ENCODE data around the gene TBC1D1. TPM values are rescaled to one million over a fixed set of nuclear protein-coding genes. Genes with fewer than 3 reads are reported as not detected.

Gene TBC1D1
- total RNA-seq, 2 donors from 2014 or later = 49.8 to 129 TPM

DNA sequence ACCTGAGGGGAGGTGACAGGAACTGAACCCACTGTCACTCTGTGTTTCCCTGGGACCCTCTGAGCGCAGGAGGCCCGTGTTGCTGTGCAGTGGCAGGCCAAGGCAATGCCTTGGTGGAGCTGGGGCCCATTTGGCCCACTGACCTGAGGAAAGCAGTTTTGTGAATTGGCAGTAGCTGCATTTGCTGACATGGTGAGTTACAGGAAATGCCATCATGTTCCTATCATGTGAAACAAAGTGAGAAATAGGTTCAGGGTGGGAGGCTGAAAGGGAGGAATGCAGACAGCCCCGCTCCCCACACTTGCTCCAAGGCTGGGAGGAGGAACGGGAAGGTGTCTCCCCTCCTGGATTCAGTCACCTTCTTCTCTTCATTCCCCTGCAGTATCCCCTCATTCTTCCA lies 215.4 kb downstream of the TBC1D1 start:
- no peak overlapping the region for H3K27ac ChIP-seq
- intact Hi-C loops (cut with DNase I) = no loop called here
- 75% methylated on average over 4 of the region's 4 CpGs for WGBS
- peaks cover 7% of the 10 kb centered on the region for H3K4me1 ChIP-seq (replicated peaks)
- TF ChIP-seq POLR2AphosphoS5 (IDR thresholded peaks at IDR 0.05) (no peak), CTCF (IDR thresholded peaks at IDR 0.05) (no peak), POLR2A (IDR thresholded peaks at IDR 0.05) (no peak)
- H3K36me3 ChIP-seq = no peaks in the 10 kb centered on the region
- H3K9me3 ChIP-seq = no peaks in the 10 kb centered on the region
- no peak for DNase-seq (ENCODE audit: low spot score)
- H3K4me3 ChIP-seq = no peak overlapping the region
- H3K27me3 ChIP-seq (replicated peaks; ENCODE audit: insufficient read depth) = no peaks in the 10 kb centered on the region

DNA sequence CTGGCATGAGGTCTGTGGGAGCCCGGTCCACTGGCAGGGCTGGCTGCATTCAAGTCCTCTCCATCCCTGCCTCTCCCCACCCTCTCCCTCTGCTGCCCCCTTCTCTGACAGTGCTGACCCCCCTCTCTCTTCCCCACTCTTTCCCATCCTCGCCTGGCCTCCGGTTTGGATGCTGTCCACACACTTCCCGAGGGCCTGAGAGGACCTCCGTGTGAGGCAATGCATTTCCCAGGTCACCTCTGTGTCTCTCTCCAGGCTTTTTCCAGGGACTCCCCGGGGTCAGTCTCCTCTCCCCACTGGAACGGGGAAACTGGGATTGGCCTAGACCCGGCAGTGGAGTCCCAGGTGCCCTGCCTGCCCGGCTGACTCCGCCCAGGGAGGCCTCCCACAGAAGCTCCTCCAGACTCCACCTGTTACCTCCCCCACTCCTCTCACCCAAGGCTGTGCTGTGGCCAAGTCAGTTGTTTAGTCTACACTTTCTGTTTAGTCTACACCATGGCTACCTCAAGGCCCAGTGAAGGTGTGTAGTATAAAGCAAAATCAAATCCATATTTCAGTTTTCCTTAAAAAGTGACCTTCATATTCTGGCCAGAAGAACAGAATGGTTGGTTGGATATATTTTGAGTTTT lies 216.1 kb downstream of the TBC1D1 start:
- Histone ChIP-seq H3K27ac (no peak overlapping the region), H3K4me3 (no peak overlapping the region), H3K27me3 (replicated peaks; ENCODE audit: insufficient read depth) (no peaks in the 10 kb centered on the region), H3K9me3 (no peaks in the 10 kb centered on the region), H3K36me3 (no peaks in the 10 kb centered on the region), H3K4me1 (replicated peaks) (peaks cover 7% of the 10 kb centered on the region)
- intact Hi-C loops (cut with DNase I) = no loop called here
- no peak for DNase-seq (ENCODE audit: low spot score)
- TF ChIP-seq CTCF (IDR thresholded peaks at IDR 0.05) (no peak), POLR2AphosphoS5 (IDR thresholded peaks at IDR 0.05) (no peak), POLR2A (IDR thresholded peaks at IDR 0.05) (no peak)
- WGBS = 79% methylated on average over 10 of the region's 10 CpGs

DNA sequence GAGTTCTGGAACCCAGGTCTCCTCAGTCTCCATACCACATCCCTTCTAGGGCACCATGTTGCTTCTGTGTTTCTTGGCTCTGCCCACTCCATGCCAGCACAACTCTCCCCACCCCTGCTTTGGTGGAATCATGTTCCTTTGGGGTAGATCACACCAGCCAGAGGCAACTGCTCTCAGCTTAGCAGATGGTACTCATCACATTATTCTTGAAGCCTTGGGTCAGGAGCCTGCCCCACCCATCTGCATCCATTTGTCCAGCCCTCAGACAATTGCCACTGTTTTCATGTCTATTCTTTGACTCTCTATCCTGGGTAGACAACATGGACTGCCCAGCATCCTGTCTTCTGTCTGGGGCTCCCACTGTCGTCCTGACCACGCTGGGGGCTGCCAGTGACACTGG lies 216.9 kb downstream of the TBC1D1 start:
- WGBS = 100% methylated on average over 2 of the region's 2 CpGs
- Histone ChIP-seq H3K27me3 (replicated peaks; ENCODE audit: insufficient read depth) (no peaks in the 10 kb centered on the region), H3K4me1 (replicated peaks) (peaks cover 4% of the 10 kb centered on the region), H3K4me3 (no peak overlapping the region), H3K9me3 (no peaks in the 10 kb centered on the region), H3K36me3 (no peaks in the 10 kb centered on the region), H3K27ac (no peak overlapping the region)
- TF ChIP-seq POLR2A (IDR thresholded peaks at IDR 0.05) (no peak), CTCF (IDR thresholded peaks at IDR 0.05) (no peak), POLR2AphosphoS5 (IDR thresholded peaks at IDR 0.05) (no peak)
- DNase-seq (ENCODE audit: low spot score) = no peak
- intact Hi-C loops (cut with DNase I) = no loop called here

DNA sequence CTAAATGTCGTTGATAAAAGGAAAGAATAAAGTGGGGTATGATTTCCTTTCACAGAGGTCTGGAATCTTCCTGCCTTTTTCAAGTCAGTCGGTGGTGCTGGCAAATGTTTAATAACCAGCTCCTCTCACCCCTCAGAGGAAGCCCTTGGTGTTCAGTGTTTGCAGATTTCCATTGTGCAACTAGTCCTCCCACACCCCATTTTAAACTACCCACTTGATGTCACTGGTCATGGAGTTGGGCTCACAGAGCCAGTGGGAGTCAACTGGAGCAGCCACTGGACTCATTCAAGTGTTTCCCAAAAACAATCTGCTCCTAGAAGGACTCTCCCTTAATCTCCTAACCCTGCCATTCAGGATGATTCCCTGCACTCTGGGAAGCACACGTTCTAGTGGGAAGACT lies 218.5 kb downstream of the TBC1D1 start:
- intact Hi-C loops (cut with DNase I) = no loop called here
- no peaks in the 10 kb centered on the region for H3K36me3 ChIP-seq
- H3K4me3 ChIP-seq = no peak overlapping the region
- no peak for TF ChIP-seq POLR2AphosphoS5 (IDR thresholded peaks at IDR 0.05)
- no peak for TF ChIP-seq POLR2A (IDR thresholded peaks at IDR 0.05)
- no peak for TF ChIP-seq CTCF (IDR thresholded peaks at IDR 0.05)
- H3K9me3 ChIP-seq = no peaks in the 10 kb centered on the region
- DNase-seq (ENCODE audit: low spot score) = no peak
- no peaks in the 10 kb centered on the region for H3K4me1 ChIP-seq (replicated peaks)
- WGBS = 48% methylated on average over 3 of the region's 3 CpGs
- H3K27me3 ChIP-seq (replicated peaks; ENCODE audit: insufficient read depth) = no peaks in the 10 kb centered on the region
- no peak overlapping the region for H3K27ac ChIP-seq

- WGBS = 56% methylated on average over 6 of the region's 6 CpGs
- TF ChIP-seq CTCF (IDR thresholded peaks at IDR 0.05) (no peak), POLR2A (IDR thresholded peaks at IDR 0.05) (no peak), POLR2AphosphoS5 (IDR thresholded peaks at IDR 0.05) (no peak)
- Histone ChIP-seq H3K9me3 (no peaks in the 10 kb centered on the region), H3K27ac (no peak overlapping the region), H3K27me3 (replicated peaks; ENCODE audit: insufficient read depth) (no peaks in the 10 kb centered on the region), H3K36me3 (no peaks in the 10 kb centered on the region), H3K4me3 (no peak overlapping the region), H3K4me1 (replicated peaks) (no peaks in the 10 kb centered on the region)
- DNase-seq (ENCODE audit: low spot score) = no peak
- intact Hi-C loops (cut with DNase I) = no loop called here
These were observed 219.0 kb downstream of the TBC1D1 start for GRCh38 chr4:38109896-38110295.

Measured in prostate gland (tissue), 2 donors.